ENCODE measurements around the gene PAX5. TPM values are rescaled to one million over a fixed set of nuclear protein-coding genes. Genes with fewer than 3 reads are reported as not detected.

The PAX5 gene
- total RNA-seq, 2 experiments from 2014 or later, result 62.5 to 141 TPM

DNA sequence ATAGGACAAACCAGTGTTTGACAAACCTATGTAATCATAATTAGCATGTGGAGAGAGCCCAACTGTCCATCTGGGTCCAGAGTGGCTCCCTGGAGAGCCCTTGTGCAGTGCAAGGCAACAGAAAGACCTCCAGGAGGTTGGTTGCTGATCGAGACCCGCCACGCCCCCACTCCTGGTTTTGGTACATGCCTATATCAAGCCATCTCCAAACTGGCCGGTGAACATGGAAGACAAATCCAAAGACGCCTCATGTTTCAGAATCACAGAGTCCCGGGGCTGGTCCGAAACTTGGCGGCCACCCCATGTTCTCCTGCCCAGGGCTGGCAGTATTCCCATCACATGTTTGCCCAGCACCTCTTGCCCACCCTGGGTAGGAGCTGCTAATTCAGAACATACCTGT is 140.2 kb downstream of the PAX5 start:
- ChIA-PET POLR2A (no interaction called here), CTCF (ENCODE audit: unreplicated experiment) (no interaction called here)
- BruUV-seq (replicated peaks), result no TSS peak
- no peak overlapping the region for H3K4me2 ChIP-seq (ENCODE audit: low read length)
- TF ChIP-seq CTCF (conservative IDR thresholded peaks at IDR 0.05; ENCODE audit: low read length) (no peak), EZH2phosphoT487 (IDR thresholded peaks at IDR 0.05; ENCODE audit: borderline replicate concordance, low read depth, low read length) (no peak)
- H3K9me3 ChIP-seq (ENCODE audit: low read length), result no peaks in the 10 kb centered on the region
- no peaks in the 10 kb centered on the region for H4K20me1 ChIP-seq (ENCODE audit: insufficient read depth, low read length)
- H3K27ac ChIP-seq (ENCODE audit: low read depth, low read length, poor library complexity, severe bottlenecking), result no peak overlapping the region
- no peaks in the 10 kb centered on the region for H3K79me2 ChIP-seq (ENCODE audit: insufficient read depth, low read depth, low read length)
- no peak for DNase-seq (ENCODE audit: low spot score)
- no peak overlapping the region for H3K4me3 ChIP-seq (ENCODE audit: low read depth, low read length, poor library complexity, severe bottlenecking)
- H3K4me1 ChIP-seq (ENCODE audit: insufficient read depth, low read length, poor library complexity, severe bottlenecking), result no peaks in the 10 kb centered on the region
- no peaks in the 10 kb centered on the region for H3K9me2 ChIP-seq (ENCODE audit: insufficient read depth, low read length)
- no peak overlapping the region for H2AFZ ChIP-seq (ENCODE audit: low read length)
- intact Hi-C loops (cut with micrococcal nuclease; ENCODE audit: unreplicated experiment), result no loop called here
- peaks cover 92% of the 10 kb centered on the region for H3K36me3 ChIP-seq (ENCODE audit: insufficient read depth, low read length)

DNA sequence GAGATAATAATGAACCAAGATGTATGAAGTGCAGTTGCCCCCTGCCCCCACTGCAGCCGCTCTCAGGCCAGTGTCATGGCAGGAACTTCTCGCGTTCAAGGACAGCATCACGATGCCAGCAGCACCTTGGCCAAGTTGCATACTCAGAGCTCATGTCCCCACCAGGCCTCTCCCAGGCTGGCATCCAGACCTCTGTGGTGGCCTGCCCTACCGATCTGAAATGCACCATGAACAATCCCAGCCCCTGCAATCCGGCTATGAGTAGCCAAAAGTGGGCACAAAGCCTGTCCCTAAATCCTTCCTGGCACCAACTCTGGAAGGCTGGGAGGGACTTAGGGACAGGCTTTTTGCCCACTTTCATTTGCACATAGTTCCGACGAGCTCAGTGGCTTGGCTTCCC is 140.9 kb downstream of the PAX5 start:
- Histone ChIP-seq H3K4me2 (ENCODE audit: low read length) (no peak overlapping the region), H4K20me1 (ENCODE audit: insufficient read depth, low read length) (no peaks in the 10 kb centered on the region), H3K9me3 (ENCODE audit: low read length) (no peaks in the 10 kb centered on the region), H3K36me3 (ENCODE audit: insufficient read depth, low read length) (peaks cover 85% of the 10 kb centered on the region), H3K4me3 (ENCODE audit: low read depth, low read length, poor library complexity, severe bottlenecking) (no peak overlapping the region), H3K79me2 (ENCODE audit: insufficient read depth, low read depth, low read length) (no peaks in the 10 kb centered on the region), H3K27ac (ENCODE audit: low read depth, low read length, poor library complexity, severe bottlenecking) (no peak overlapping the region), H3K9me2 (ENCODE audit: insufficient read depth, low read length) (no peaks in the 10 kb centered on the region), H3K4me1 (ENCODE audit: insufficient read depth, low read length, poor library complexity, severe bottlenecking) (no peaks in the 10 kb centered on the region), H2AFZ (ENCODE audit: low read length) (no peak overlapping the region)
- intact Hi-C loops (cut with micrococcal nuclease; ENCODE audit: unreplicated experiment), result no loop called here
- CTCF ChIA-PET (ENCODE audit: unreplicated experiment), result no interaction called here
- TF ChIP-seq EZH2phosphoT487 (IDR thresholded peaks at IDR 0.05; ENCODE audit: borderline replicate concordance, low read depth, low read length) (no peak), CTCF (conservative IDR thresholded peaks at IDR 0.05; ENCODE audit: low read length) (no peak)
- BruUV-seq (replicated peaks), result no TSS peak
- POLR2A ChIA-PET, result no interaction called here
- no peak for DNase-seq (ENCODE audit: low spot score)

- no peaks in the 10 kb centered on the region for H3K4me1 ChIP-seq (ENCODE audit: insufficient read depth, low read length, poor library complexity, severe bottlenecking)
- ChIA-PET CTCF (ENCODE audit: unreplicated experiment) (no interaction called here), POLR2A (interaction anchor here (1.2 kb wide), 1 partner anchor 8 kb away, joined by 4 read pairs; no protein-coding TSS in a partner anchor)
- no peaks in the 10 kb centered on the region for H3K9me2 ChIP-seq (ENCODE audit: insufficient read depth, low read length)
- DNase-seq (ENCODE audit: low spot score), result no peak
- intact Hi-C loops (cut with micrococcal nuclease; ENCODE audit: unreplicated experiment), result no loop called here
- H3K4me3 ChIP-seq (ENCODE audit: low read depth, low read length, poor library complexity, severe bottlenecking), result no peak overlapping the region
- no peak overlapping the region for H3K4me2 ChIP-seq (ENCODE audit: low read length)
- no peaks in the 10 kb centered on the region for H4K20me1 ChIP-seq (ENCODE audit: insufficient read depth, low read length)
- no peak overlapping the region for H3K27ac ChIP-seq (ENCODE audit: low read depth, low read length, poor library complexity, severe bottlenecking)
- H3K79me2 ChIP-seq (ENCODE audit: insufficient read depth, low read depth, low read length), result no peaks in the 10 kb centered on the region
- no peaks in the 10 kb centered on the region for H3K9me3 ChIP-seq (ENCODE audit: low read length)
- BruUV-seq (replicated peaks), result no TSS peak
- no peak overlapping the region for H2AFZ ChIP-seq (ENCODE audit: low read length)
- peaks cover 76% of the 10 kb centered on the region for H3K36me3 ChIP-seq (ENCODE audit: insufficient read depth, low read length)
- no peak for TF ChIP-seq EZH2phosphoT487 (IDR thresholded peaks at IDR 0.05; ENCODE audit: borderline replicate concordance, low read depth, low read length)
- no peak for TF ChIP-seq CTCF (conservative IDR thresholded peaks at IDR 0.05; ENCODE audit: low read length)
Measured at GRCh38 chr9:36892279-36892678, 141.8 kb downstream of the PAX5 start.
